ENCODE results near the gene GAS2L1. TPM values are rescaled to one million over a fixed set of nuclear protein-coding genes. Genes with fewer than 3 reads are reported as not detected.

GAS2L1 gene
- total and polyA plus RNA-seq, 2 donors (not counting 3 experiments of a cell fraction or from before 2014, with no cell fraction given), result 30.5 to 44.0 TPM

DNA sequence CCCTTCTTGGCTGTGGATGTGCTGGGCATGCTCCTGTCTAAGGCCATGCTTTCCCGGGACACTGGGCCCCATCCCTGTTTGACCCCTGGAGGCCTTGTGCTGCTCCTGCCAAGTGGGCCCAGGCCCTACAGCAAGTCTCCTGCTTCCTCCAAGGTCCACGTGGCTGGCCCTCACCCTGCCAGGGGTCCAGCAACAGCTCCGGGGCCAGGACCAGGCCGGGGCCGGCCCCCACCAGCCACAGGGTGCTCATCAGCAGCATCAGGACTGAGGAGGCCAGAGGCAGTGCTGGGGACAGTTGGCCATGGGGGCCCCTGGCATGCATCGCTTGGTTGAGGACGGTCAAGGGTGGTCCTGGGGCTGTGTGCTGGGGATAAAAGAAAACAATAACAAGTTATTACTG lies 41.1 kb upstream of the GAS2L1 start:
- intact Hi-C loops (cut with micrococcal nuclease) (loop anchor here (5.0 kb wide), 1 partner anchor 42 kb away; the partner anchor contains the start of gene GAS2L1), dilution Hi-C loops (cut with MboI; ENCODE audit: extremely low pct_ligation_motif_present, low sequenced_read_pairs) (no loop called here)
- ChIA-PET POLR2A (no interaction called here), CTCF (no interaction called here)
- Histone ChIP-seq H4K20me1 (replicated peaks; ENCODE audit: control insufficient read depth, extremely low read depth, insufficient read depth, low read length) (no peaks in the 10 kb centered on the region), H3K27ac (ENCODE audit: insufficient read depth, low read depth, low read length) (no peak overlapping the region), H3K9me1 (replicated peaks; ENCODE audit: control insufficient read depth, extremely low read depth, insufficient read depth, low read length) (no peaks in the 10 kb centered on the region), H3K36me3 (ENCODE audit: control insufficient read depth in 2 of 2, extremely low read depth in 1 of 2, insufficient read depth in 2 of 2, low read length in 2 of 2) (peaks cover 4 to 12% of the 10 kb centered on the region in 2 experiments), H3K9me3 (replicated peaks; ENCODE audit: control insufficient read depth, insufficient read depth, low read length) (no peaks in the 10 kb centered on the region), H3K4me2 (ENCODE audit: insufficient read depth, low read length) (no peak overlapping the region), H2AFZ (ENCODE audit: low read depth, low read length) (no peak overlapping the region), H3K4me1 (ENCODE audit: control insufficient read depth, extremely low read depth, insufficient read depth, low read length) (peaks cover 25% of the 10 kb centered on the region), H3K79me2 (ENCODE audit: control insufficient read depth, insufficient read depth, low read length) (peaks cover 40% of the 10 kb centered on the region), H3K4me3 (replicated peaks in 1 of 3; ENCODE audit: insufficient read depth in 1 of 3, low read depth in 1 of 3, low read length in 3 of 3) (no peak overlapping the region), H3K9ac (replicated peaks; ENCODE audit: extremely low read depth, insufficient read depth, low read length) (no peak overlapping the region), H3K27me3 (ENCODE audit: control insufficient read depth in 2 of 2, insufficient read depth in 2 of 2, low read length in 2 of 2) (no peaks in the 10 kb centered on the region)
- BruUV-seq (replicated peaks), result no TSS peak
- FAIRE-seq (no peak), DNase-seq (ENCODE audit: low read depth, low spot score) (no peak)
- TF ChIP-seq POLR2A (IDR thresholded peaks at IDR 0.05; ENCODE audit: low read depth, low read length) (no peak), EZH2 (IDR thresholded peaks at IDR 0.05; ENCODE audit: borderline replicate concordance, low read depth, low read length, severe bottlenecking) (no peak), JUN (IDR thresholded peaks at IDR 0.05; ENCODE audit: borderline replicate concordance, insufficient read depth, insufficient read length, low read depth) (no peak), POLR2AphosphoS5 (IDR thresholded peaks at IDR 0.05; ENCODE audit: insufficient read depth, low read depth, low read length) (no peak), CTCF (IDR thresholded peaks at IDR 0.05; ENCODE audit: extremely low read depth in 1 of 2, insufficient read depth in 1 of 2, low read depth in 1 of 2, low read length in 2 of 2) (no peak), GATA2 (IDR thresholded peaks at IDR 0.05; ENCODE audit: insufficient read depth, insufficient read length, low read depth, low read length) (no peak), MAX (IDR thresholded peaks at IDR 0.05; ENCODE audit: insufficient read depth, insufficient read length) (no peak), FOS (IDR thresholded peaks at IDR 0.05; ENCODE audit: borderline replicate concordance, insufficient read depth, low read length) (no peak), MYC (IDR thresholded peaks at IDR 0.05; ENCODE audit: low read depth, low read length) (no peak)
